Measurements from ENCODE around the gene TAS1R3.
"Not testable (repeated sequence)": the region's sequence is repeated elsewhere in the genome, so short reads cannot be mapped to it uniquely, and the experiment has no call there.

Gene TAS1R3

DNA sequence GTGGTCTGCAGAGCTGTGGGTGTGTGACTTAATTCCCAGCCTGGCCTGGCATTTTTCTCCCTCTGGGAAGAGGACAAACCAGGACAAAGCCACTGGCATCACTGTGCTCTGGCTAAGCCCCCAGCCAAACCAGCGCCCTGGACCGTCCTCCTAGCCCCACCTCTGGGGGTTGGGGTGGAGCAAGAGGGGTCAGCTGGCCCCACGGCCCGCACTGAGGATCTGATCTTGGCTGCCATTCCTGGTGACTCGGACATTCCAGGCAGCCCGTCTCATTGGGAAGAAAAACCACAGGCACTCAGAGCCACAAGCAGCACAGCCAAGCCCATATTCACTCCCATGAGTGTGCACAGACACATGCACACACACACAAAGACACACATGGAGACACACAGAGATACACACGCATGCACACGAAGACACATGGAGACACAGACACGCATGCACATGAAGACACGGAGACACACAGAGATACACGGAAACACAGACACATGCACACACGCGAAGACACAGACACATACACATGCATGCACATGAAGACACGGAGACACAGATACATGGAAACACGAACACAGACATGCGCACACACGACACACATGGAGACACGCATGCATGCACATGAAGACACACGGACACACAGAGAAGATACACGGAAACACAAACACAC, 29.6 kb downstream of the TAS1R3 start:
- peaks cover 19% of the 10 kb centered on the region for H3K4me1 Mint-ChIP-seq
- H3K27ac Mint-ChIP-seq = no peak overlapping the region
- peaks cover 73% of the 10 kb centered on the region for H3K27me3 Mint-ChIP-seq
- no peak for DNase-seq
- H3K36me3 Mint-ChIP-seq = no peaks in the 10 kb centered on the region
- H3K4me3 Mint-ChIP-seq = no peak overlapping the region
- CTCF ChIA-PET = no interaction called here
- no peaks in the 10 kb centered on the region for H3K9me3 Mint-ChIP-seq

DNA sequence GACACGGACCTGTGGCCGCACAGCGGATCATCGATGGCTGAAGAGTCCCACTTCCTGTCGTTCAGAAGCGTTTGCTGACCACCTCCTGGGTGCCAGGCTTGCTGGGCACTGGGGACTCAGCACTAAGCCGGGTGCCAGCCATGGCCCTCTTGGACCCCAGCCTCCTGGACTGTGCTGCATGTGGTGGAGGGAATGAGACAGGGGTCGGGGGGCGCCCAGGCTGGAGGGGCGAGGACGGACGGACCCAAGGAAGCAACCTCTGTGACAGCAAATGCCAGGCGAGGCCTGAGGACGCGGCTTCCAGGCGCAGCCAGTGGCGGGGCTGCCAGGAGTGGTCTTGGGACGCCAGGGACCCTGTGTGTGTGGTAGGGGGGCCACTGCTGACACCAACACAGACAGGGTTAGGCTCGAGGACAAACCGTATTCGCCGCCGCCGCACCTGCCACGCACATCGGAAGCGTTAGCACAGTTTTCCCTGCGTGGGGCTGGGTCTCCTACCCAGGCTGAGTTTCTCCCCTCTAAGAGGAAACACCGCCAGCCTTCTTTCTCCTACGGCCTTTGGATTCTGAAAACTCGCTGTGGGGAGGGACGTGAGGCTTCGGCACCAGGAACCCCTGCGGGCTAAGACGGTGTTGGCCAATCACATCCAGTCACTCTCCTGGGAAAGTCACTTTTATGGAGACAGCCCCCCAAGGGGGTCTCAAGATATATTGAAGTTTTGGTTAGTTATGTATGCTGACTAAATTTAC, 30.3 kb downstream of the TAS1R3 start:
- Mint-ChIP-seq H3K9me3 (no peaks in the 10 kb centered on the region), H3K36me3 (no peaks in the 10 kb centered on the region), H3K27ac (no peak overlapping the region), H3K4me3 (no peak overlapping the region), H3K4me1 (peaks cover 19% of the 10 kb centered on the region), H3K27me3 (peaks cover 67% of the 10 kb centered on the region)
- DNase-seq = no peak
- CTCF ChIA-PET = interaction anchor here (0.7 kb wide), 1 partner anchor 7 kb away, joined by 3 read pairs; no protein-coding TSS in a partner anchor

DNA sequence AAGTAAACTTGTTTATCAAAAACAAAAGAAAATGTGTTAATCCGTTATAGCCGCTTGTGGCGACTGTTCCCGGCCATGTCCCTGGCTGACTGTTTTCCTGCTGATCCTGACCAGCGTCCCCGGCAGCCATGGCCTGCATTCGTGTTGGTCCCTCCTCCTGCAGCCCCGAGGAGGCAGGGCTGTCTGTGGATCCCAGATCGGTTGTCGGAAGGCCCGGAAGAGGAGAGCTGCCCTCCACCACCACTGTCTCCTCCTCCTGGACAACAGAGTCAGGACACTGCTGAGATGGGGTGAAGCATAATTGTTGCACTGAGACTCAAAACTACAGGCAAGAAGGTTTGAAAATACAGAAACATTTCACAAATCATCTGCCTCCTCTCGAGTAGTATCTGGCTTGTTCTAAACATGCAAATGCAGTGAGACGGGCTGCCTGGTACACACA, 30.9 kb downstream of the TAS1R3 start:
- Mint-ChIP-seq H3K9me3 (no peaks in the 10 kb centered on the region), H3K4me3 (no peak overlapping the region), H3K27ac (no peak overlapping the region), H3K27me3 (peaks cover 61% of the 10 kb centered on the region), H3K36me3 (no peaks in the 10 kb centered on the region), H3K4me1 (peaks cover 19% of the 10 kb centered on the region)
- DNase-seq = no peak
- CTCF ChIA-PET = interaction anchor here (0.7 kb wide), 1 partner anchor 8 kb away, joined by 3 read pairs; no protein-coding TSS in a partner anchor

DNA sequence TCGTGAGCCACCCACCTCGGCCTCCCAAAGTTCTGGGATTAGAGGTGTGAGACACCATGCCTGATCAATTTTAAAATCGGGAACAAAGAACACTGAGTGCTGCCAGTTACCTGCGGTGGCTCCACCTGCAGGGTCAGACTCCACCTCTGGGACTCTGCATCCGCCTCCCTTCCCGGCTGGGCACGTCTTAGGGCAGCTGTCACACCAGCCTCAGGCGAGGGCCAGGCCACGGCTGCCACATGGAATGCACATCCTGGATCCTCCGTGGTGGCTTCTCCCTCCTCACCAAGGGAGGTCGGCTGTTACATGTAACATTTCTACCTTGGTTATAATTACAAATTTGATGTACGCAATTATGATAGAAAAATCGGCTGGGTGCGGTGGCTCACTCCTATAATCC, 33.2 kb downstream of the TAS1R3 start:
- no peak overlapping the region for H3K4me3 Mint-ChIP-seq
- CTCF ChIA-PET = no interaction called here
- no peak overlapping the region for H3K27ac Mint-ChIP-seq

DNA sequence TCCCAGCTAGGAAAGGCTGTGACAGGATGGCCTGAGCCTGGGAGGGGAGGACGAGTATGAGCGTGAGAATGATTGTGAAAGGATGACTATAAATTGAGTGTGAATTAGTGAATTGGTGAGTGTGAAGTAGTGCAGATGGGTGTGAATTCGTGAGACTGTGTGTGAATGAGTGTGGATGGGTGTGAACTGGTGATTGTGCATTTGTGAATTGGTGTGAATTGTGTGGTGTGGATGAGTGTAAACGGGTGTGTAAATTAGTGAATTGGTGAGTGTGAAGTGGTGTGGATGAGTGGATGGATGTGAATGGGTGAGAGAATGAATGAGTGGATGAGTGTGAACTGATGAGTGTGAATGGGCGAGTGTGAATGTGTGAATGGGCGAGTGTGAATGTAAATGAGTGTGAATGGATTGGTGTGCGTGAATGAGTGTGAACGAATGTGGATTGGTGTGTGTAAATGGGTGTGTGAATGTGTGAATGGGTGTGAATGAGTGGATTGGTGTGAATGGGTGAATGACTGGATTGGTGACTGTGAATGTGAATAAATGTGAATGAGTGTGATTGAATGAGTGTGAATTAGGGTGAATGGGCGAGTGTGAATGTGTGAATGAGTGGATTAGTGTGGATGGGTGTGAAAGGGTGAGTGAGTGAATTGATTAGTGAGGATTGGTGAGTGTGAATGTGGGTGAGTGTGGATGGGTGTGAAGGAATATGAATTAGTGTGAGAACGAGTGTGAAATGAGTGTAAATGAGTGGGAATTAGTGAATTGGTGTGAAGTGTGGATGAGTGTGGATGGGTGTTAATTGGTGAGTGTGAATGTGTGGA, 35.0 kb downstream of the TAS1R3 start:
- Mint-ChIP-seq H3K9me3 (no peaks in the 10 kb centered on the region), H3K27me3 (peaks cover 30% of the 10 kb centered on the region), H3K36me3 (no peaks in the 10 kb centered on the region), H3K27ac (no peak overlapping the region), H3K4me1 (peaks cover 11% of the 10 kb centered on the region), H3K4me3 (no peak overlapping the region)
- CTCF ChIA-PET = interaction anchor here (1.3 kb wide), 1 partner anchor 62 kb away, joined by 4 read pairs; no protein-coding TSS in a partner anchor
- no peak for DNase-seq

More for the DNA sequence above, 33.2 kb downstream of the TAS1R3 start:
- Mint-ChIP-seq H3K27me3 (peaks cover 38% of the 10 kb centered on the region), H3K9me3 (no peaks in the 10 kb centered on the region), H3K4me1 (peaks cover 6% of the 10 kb centered on the region), H3K36me3 (no peaks in the 10 kb centered on the region)
- DNase-seq = no peak

DNA sequence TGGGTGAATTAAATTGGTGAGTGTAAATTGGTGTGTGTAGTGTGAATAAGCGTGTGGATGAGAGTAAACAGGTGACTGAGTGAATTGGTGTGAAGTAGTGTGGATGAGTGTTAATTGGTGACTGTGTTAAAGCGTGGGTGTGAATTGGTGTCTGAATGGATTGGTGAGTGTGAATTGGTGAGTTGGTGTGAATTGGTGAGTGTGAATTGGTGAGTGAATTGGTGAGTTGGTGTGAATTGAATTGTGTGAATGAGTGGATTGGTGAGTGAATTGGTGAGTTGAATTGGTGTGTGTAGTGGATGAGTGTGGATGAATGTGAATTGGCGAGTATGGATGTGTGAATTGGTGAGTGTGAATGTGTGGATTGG, 35.6 kb downstream of the TAS1R3 start:
- CTCF ChIA-PET = no interaction called here
- H3K4me3 Mint-ChIP-seq = no peak overlapping the region
- DNase-seq = no peak

DNA sequence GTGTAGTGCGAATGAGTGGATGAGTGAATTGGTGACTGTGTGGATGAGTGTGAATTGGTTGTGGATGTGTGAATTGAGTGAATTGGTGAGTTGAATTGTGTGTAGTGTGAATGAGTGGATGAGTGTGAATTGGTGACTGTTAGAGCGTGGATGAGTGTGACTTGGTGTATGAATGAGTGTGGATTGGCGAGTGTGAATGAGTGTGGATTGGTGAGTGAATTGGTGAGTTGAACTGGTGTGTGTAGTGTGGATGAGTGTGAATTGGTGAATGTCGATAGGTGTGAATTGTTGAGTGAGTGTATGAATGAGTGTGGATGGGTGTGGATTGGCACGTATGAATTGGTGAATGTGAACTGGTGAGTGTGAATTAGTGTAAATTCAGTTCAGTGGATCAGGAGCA, 36.2 kb downstream of the TAS1R3 start:
- Mint-ChIP-seq H3K9me3 (no peaks in the 10 kb centered on the region), H3K4me1 (peaks cover 24% of the 10 kb centered on the region), H3K27ac (no peak overlapping the region), H3K4me3 (no peak overlapping the region), H3K36me3 (peaks cover 2% of the 10 kb centered on the region), H3K27me3 (peaks cover 18% of the 10 kb centered on the region)
- CTCF ChIA-PET = no interaction called here
- no peak for DNase-seq

More for the DNA sequence above, 35.6 kb downstream of the TAS1R3 start:
- H3K27me3 Mint-ChIP-seq = peaks cover 24% of the 10 kb centered on the region
- H3K9me3 Mint-ChIP-seq = no peaks in the 10 kb centered on the region
- H3K4me1 Mint-ChIP-seq = peaks cover 17% of the 10 kb centered on the region
- H3K27ac Mint-ChIP-seq = no peak overlapping the region
- no peaks in the 10 kb centered on the region for H3K36me3 Mint-ChIP-seq

DNA sequence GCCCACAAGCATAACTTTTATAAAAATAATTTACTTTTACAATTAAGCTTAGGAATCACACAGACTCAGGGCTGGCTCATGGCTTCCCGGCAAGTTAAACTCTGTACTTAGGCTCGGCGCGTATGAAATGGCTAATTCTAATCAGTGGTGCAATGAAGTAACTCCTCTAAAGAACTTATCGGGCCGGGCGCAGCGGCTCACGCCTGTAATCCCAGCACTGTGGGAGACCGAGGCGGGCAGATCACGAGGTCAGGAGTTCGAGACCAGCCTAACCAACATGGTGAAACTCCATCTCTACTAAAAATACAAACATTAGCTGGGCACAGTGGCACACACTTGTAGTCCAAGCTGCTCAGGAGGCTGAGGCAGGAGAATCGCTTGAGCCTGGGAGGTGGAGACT, 39.0 kb downstream of the TAS1R3 start:
- H3K27ac Mint-ChIP-seq, H3K36me3 Mint-ChIP-seq, H3K4me3 Mint-ChIP-seq, H3K9me3 Mint-ChIP-seq, H3K27me3 Mint-ChIP-seq, DNase-seq: not testable (repeated sequence)
- H3K4me1 Mint-ChIP-seq = peaks cover 40% of the 10 kb centered on the region
- CTCF ChIA-PET = interaction anchor here (4.1 kb wide), 1 partner anchor 18 kb away, joined by 21 read pairs; no protein-coding TSS in a partner anchor

DNA sequence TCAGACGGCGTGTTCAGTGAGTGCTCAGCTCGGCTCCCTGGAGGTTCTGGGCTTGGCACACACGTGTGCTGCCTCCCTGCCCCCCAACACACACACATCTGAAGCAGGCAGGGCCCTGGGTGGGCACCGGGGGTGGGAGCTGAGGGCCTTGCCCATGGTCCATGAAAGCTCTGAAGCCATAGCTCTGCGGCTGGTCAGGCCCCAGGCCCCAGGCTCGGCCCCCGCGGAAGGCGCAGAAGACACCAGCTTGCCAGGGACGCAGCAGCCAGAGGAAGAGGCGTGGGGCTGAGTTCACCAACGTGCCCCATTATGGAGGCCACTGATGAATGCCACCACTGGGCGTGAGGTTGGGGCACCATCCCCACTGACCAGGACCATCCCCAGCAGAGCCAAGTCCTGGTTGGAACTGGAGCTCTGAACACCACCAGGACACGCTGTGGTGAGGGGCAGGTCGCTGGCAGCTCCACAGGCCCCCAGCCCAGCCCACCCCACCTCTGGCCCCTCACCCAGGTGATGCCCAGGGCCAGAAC, 39.8 kb downstream of the TAS1R3 start:
- Mint-ChIP-seq H3K27me3 (no peaks in the 10 kb centered on the region), H3K9me3 (no peaks in the 10 kb centered on the region), H3K4me1 (peaks cover 44% of the 10 kb centered on the region), H3K4me3 (no peak overlapping the region), H3K27ac (peak overlapping the region; percentile 55), H3K36me3 (peaks cover 11% of the 10 kb centered on the region)
- CTCF ChIA-PET = interaction anchor here (0.8 to 4.1 kb wide), 11 partner anchors 17 to 379 kb away, joined by 3 to 21 read pairs (median 4); partner anchors contain the start of genes ATAD3A, CCNL2 and DVL1
- no peak for DNase-seq

DNA sequence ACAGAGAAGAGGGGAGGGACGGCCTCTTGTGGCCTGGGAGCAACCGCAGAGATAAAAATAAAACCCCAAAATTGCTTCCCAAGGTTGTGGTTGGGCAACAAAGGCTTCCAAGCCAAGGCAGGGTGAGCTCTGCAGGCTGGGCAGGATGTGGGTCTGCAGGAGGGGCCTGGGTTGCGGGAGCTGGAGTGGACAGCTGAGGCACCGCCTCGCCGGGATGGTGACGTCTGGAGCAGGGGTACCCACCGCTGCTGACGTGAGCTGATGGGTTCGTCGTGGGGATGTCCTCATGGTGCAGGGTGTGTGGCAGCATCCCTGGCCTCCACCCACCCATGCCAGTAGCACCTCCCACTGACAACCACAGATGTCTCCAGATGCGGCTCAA, 40.3 kb downstream of the TAS1R3 start:
- Mint-ChIP-seq H3K9me3 (no peaks in the 10 kb centered on the region), H3K27ac (peak overlapping the region; percentile 55), H3K4me1 (peaks cover 47% of the 10 kb centered on the region), H3K27me3 (no peaks in the 10 kb centered on the region), H3K4me3 (peak overlapping the region; percentile 26), H3K36me3 (peaks cover 11% of the 10 kb centered on the region)
- peak; percentile 84 for DNase-seq
- CTCF ChIA-PET = interaction anchor here (0.7 to 4.1 kb wide), 16 partner anchors 8 to 380 kb away, joined by 3 to 21 read pairs (median 4); partner anchors contain the start of genes ATAD3A, CCNL2, DVL1 and ISG15

DNA sequence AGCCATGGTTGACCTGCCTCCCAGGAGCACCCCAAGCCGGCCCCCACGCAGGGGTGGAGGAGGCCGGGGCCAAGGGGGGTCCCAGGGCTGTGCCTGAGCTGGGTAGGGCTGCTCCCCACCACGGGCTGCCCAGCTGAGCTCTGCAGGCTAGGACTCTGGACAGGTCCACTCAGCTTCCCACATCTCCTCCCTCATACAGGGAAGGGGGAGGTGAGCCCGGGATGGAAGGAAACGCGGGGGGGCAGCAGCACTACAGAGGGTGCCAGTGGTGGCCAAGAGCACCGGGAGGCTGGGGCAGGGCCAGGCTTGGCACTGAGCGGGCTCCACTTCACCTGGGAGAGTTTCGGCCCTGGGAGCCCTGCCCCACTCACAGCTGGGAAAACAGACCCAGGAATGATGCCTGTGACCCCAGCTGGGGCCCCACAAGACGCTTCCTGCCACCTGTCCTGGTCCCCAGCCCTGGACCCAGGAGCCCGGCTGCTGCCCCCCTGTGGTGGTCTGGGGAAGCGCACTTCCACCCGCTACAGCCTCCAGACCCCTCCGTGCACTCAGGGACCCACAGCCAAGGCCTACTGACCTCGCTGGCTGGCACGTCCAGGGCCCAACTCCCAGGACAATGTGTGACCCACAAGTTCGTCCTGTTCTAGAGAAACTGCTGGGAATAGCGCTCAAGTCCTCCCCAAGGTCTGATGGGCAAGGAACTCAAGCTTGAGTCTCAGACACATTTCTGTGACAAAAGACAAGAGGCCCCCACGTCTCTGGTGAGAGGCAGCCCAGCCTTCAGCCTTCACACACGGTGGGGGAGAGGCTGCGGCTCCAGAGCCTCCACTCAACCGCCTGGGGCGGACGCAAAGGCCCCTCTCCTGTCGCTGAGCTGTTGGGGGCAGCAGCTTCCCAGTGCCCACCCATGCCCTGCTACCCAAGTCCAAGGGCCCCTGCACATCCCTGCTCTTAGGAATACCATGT, 40.9 kb downstream of the TAS1R3 start:
- Mint-ChIP-seq H3K27me3 (no peaks in the 10 kb centered on the region), H3K36me3 (peaks cover 11% of the 10 kb centered on the region), H3K9me3 (no peaks in the 10 kb centered on the region), H3K4me1 (peaks cover 50% of the 10 kb centered on the region), H3K27ac (peak overlapping the region; percentile 64), H3K4me3 (peak overlapping the region; percentile 59)
- DNase-seq = peak; percentile 86
- CTCF ChIA-PET = interaction anchor here (0.7 to 4.1 kb wide), 17 partner anchors 9 to 358 kb away, joined by 3 to 21 read pairs (median 4); partner anchors contain the start of genes ATAD3A, CCNL2, DVL1 and ISG15

DNA sequence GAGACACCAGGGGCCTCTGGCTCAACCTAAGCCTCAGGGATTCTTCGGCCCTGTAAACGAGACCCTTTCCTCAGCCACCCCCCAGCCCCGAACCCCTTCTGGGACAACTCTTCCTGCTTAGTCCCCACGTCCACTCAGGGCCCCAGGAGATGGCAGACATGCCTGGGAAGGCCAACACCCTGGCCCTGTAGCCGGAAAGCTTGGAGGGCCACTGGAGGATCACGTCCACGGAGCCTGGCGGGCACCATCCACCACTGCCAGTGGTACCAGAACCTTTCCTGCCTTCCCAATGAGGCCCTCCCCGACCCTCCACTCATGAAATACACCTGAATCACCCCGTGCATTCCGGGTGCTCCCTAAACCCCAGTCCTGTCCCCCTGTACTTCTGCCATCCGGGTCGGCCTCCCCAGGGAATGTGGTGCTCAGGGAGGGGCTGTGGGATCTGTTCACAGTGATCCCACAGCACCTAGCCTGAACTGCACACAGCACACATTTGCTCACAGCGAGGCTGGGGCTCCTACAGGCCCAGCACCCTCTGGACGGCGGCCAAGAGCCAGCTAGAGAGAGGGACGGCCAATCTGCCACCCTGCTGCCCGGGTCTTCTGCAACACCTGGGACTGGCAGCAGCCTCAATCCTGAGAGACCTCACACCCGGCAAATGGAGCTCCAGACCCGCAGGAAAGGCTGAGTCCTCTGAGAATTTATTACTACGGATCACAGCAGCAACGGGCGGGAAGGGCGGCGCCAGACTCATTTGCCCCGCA, 42.2 kb downstream of the TAS1R3 start:
- H3K36me3 Mint-ChIP-seq = peaks cover 11% of the 10 kb centered on the region
- CTCF ChIA-PET = interaction anchor here (0.7 to 4.1 kb wide), 4 partner anchors 21 to 68 kb away, joined by 4 to 21 read pairs (median 8); no protein-coding TSS in a partner anchor
- H3K4me3 Mint-ChIP-seq = peak overlapping the region; percentile 89
- H3K9me3 Mint-ChIP-seq = no peaks in the 10 kb centered on the region
- no peak for DNase-seq
- no peaks in the 10 kb centered on the region for H3K27me3 Mint-ChIP-seq
- peaks cover 50% of the 10 kb centered on the region for H3K4me1 Mint-ChIP-seq
- H3K27ac Mint-ChIP-seq = peak overlapping the region; percentile 73

All from activated naive CD4-positive, alpha-beta T cell treated with anti-CD3 and anti-CD28 coated beads, Interleukin-2, amount 10 ng/mL, durations not matched to agents 7 days and 5 days (primary cell).